ENCODE data around the gene SCFD2. TPM values are rescaled to one million over a fixed set of nuclear protein-coding genes. Genes with fewer than 3 reads are reported as not detected.

SCFD2 gene
- total and polyA plus RNA-seq, 7 donors, result 5.8 to 13.3 (median 11.2) TPM

GRCh38 chr4:52833941-52834525 lies 531.8 kb downstream of the SCFD2 start:
- Histone ChIP-seq H3K36me3 (ENCODE audit: insufficient read depth in 1 of 2, low read depth in 1 of 2) (no peaks in the 10 kb centered on the region), H3K4me1 (peaks cover 11% of the 10 kb centered on the region), H3K4me3 (no peak overlapping the region), H3K27me3 (ENCODE audit: insufficient read depth in 3 of 3, low read length in 2 of 3) (no peaks in the 10 kb centered on the region), H3K9me3 (no peaks in the 10 kb centered on the region), H3K27ac (no peak overlapping the region)
- TF ChIP-seq, protein P1, sequence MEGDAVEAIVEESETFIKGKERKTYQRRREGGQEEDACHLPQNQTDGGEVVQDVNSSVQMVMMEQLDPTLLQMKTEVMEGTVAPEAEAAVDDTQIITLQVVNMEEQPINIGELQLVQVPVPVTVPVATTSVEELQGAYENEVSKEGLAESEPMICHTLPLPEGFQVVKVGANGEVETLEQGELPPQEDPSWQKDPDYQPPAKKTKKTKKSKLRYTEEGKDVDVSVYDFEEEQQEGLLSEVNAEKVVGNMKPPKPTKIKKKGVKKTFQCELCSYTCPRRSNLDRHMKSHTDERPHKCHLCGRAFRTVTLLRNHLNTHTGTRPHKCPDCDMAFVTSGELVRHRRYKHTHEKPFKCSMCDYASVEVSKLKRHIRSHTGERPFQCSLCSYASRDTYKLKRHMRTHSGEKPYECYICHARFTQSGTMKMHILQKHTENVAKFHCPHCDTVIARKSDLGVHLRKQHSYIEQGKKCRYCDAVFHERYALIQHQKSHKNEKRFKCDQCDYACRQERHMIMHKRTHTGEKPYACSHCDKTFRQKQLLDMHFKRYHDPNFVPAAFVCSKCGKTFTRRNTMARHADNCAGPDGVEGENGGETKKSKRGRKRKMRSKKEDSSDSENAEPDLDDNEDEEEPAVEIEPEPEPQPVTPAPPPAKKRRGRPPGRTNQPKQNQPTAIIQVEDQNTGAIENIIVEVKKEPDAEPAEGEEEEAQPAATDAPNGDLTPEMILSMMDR (IDR thresholded peaks at IDR 0.05), result no peak
- DNase-seq (no peak), ATAC-seq (peak; percentile 62 to 90 (median 76))
- WGBS, 3 donors, result 51 to 78% (median 64%) methylated on average over 3 of the region's 3 CpGs
- intact Hi-C loops (cut with DNase I), result loop anchor here (5.0 to 10.0 kb wide), 2 partner anchors 122 to 789 kb away; no protein-coding TSS in a partner anchor

DNA sequence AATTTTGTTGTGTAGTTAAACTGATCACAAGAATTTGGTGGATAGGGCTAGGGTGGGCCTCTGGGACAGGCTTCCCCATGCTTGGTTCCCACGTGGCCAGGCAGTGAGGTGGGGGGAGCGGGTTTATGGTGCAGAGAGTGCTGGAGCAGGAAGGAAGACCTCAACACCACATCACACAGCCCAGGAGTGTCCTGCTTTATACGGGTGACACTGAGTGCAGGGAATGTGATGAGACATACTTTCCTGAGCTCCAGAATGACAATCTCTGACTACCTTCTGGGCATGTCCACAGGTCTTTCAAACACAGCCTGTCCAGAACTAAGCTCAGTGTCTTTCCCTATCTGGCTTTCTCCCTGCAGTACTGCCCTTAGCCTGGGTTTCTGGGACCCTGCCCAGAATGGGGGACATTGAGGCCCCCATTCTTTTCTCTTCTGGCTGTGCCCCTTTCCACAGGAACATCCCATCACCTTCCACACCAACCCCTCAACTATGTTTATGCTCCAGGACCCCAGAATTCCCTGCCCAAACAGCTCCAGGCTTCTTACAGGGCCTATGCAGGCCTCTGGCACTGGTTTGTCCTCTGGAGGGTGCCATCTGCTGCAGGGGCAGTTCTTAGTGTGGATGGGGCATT lies 540.3 kb downstream of the SCFD2 start:
- Histone ChIP-seq H3K36me3 (ENCODE audit: insufficient read depth in 1 of 2, low read depth in 1 of 2) (no peaks in the 10 kb centered on the region), H3K4me3 (no peak overlapping the region), H3K4me1 (peaks cover 18% of the 10 kb centered on the region), H3K27me3 (ENCODE audit: insufficient read depth in 3 of 3, low read length in 2 of 3) (no peaks in the 10 kb centered on the region), H3K27ac (peak overlapping the region; percentile 73), H3K9me3 (no peaks in the 10 kb centered on the region)
- intact Hi-C loops (cut with DNase I), result no loop called here
- WGBS, 3 donors, result 37 to 45% (median 42%) methylated on average over 3 of the region's 3 CpGs
- DNase-seq, result no peak
- TF ChIP-seq, protein P1 (IDR thresholded peaks at IDR 0.05), result no peak
- ATAC-seq, result peak; percentile 73 to 84 (median 81)

GRCh38 chr4:52824603-52825459 lies 541.0 kb downstream of the SCFD2 start:
- intact Hi-C loops (cut with DNase I), result no loop called here
- Histone ChIP-seq H3K27ac (peak overlapping the region; percentile 73), H3K4me3 (no peak overlapping the region), H3K27me3 (ENCODE audit: insufficient read depth in 3 of 3, low read length in 2 of 3) (no peaks in the 10 kb centered on the region), H3K36me3 (ENCODE audit: insufficient read depth in 1 of 2, low read depth in 1 of 2) (no peaks in the 10 kb centered on the region), H3K4me1 (peaks cover 18% of the 10 kb centered on the region), H3K9me3 (no peaks in the 10 kb centered on the region)
- DNase-seq, result no peak
- ATAC-seq, result peak; percentile 87 to 97 (median 92)
- WGBS, 3 donors, result 25 to 30% (median 28%) methylated on average over 12 of the region's 12 CpGs
- TF ChIP-seq, protein P1 (IDR thresholded peaks at IDR 0.05), result no peak

GRCh38 chr4:52824270-52824602 lies 541.6 kb downstream of the SCFD2 start:
- Histone ChIP-seq H3K27me3 (ENCODE audit: insufficient read depth in 3 of 3, low read length in 2 of 3) (no peaks in the 10 kb centered on the region), H3K36me3 (ENCODE audit: insufficient read depth in 1 of 2, low read depth in 1 of 2) (no peaks in the 10 kb centered on the region), H3K9me3 (no peaks in the 10 kb centered on the region), H3K27ac (peak overlapping the region; percentile 73), H3K4me1 (peaks cover 18% of the 10 kb centered on the region), H3K4me3 (no peak overlapping the region)
- TF ChIP-seq, protein P1 (IDR thresholded peaks at IDR 0.05), result no peak
- intact Hi-C loops (cut with DNase I), result no loop called here
- peak in 1 of 2 donors; percentile 63 for DNase-seq
- 49 to 72% (median 57%) methylated on average over 6 of the region's 6 CpGs for WGBS, 3 donors
- no peak for ATAC-seq
